ENCODE measurements around the gene CD300E.
"Not testable (repeated sequence)": the region's sequence is repeated elsewhere in the genome, so short reads cannot be mapped to it uniquely, and the experiment has no call there.

The CD300E gene

DNA sequence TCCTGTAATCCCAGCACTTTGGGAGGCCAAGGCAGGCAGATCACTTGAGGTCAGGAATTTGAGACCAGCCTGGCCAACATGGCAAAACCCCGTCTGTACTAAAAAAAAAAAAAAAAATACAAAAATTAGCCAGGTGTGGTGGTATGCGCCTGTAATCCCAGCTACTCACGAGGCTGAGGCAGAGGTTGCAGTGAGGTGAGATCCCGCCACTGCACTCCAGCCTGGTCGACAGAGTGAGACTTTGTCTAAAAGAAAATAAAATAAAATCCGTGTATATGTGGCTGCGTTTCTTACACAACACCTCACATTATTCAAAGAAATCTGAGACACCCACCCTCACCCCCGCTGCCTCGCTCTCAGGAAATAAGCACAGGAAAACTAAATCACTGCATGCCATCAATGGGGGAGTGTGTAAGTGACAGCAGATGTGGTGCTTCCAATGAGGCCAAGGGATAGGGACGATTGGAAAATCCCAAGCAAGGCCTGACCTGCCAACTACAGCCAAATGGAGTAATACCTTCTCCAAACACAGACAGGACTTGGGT is 13.1 kb upstream of the CD300E start:
- DNase-seq; intact Hi-C loops (cut with DNase I): not testable (repeated sequence)

DNA sequence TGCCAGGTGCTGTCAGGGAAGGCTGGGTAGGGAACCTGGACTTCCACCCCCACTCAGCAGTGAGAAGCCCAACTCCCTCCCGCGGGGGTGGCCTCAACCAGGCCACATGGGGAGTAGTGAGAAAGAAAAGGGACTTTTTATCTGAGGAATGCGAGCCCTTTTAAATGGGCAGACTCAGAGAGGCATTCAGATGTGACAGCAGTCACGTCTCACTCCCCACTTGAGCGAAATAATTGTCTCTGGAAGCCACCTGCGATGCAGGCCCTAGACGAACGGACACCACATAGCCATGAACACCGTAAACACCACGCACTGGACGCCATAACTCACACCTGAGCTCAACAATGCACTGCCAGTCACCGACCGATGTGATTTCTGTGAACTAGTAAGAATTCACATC is 11.9 kb upstream of the CD300E start:
- intact Hi-C loops (cut with DNase I), result no loop called here
- no peak for DNase-seq

GRCh38 chr17:74633326-74633725 is 9.8 kb upstream of the CD300E start:
- no peak for DNase-seq
- intact Hi-C loops (cut with DNase I), result no loop called here

DNA sequence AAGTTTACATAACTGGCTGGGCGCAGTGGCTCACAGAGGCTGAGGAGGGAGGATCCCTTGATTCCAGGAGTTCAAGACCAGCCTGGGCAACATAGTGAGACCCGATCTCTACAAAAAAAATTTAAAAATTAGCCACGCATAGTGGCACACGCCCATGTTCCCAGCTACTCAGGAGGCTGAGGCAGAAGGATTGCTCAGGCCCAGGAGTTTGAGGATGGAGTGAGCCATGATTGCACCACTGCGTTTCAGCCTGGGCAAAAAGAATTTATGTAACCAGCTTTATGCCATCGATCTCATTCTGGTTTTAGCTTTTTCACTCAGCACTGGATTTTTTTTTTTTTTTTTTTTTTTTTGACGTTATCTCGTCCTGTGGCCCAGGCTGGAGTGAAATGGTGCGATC is 9.1 kb upstream of the CD300E start:
- no peak for DNase-seq
- intact Hi-C loops (cut with DNase I), result no loop called here

- DNase-seq, result peak in 1 of 10 donors; percentile 61
- intact Hi-C loops (cut with DNase I), result no loop called here
These were observed 8.2 kb upstream of the CD300E start for GRCh38 chr17:74631468-74632450.

- intact Hi-C loops (cut with DNase I), result not testable (repeated sequence)
- peak in 1 of 10 donors; percentile 59 for DNase-seq
These were observed 6.7 kb upstream of the CD300E start for GRCh38 chr17:74630251-74630650.

GRCh38 chr17:74625661-74626060 is 2.1 kb upstream of the CD300E start:
- DNase-seq, result no peak
- intact Hi-C loops (cut with DNase I), result no loop called here

- intact Hi-C loops (cut with DNase I), result no loop called here
These were observed 593 bp upstream of the CD300E start for GRCh38 chr17:74624131-74624530.

GRCh38 chr17:74619077-74619673 is 4.4 kb downstream of the CD300E start:
- intact Hi-C loops (cut with DNase I), result no loop called here
- DNase-seq, result peak in 2 of 10 donors; percentile 17 to 81

More at GRCh38 chr17:74624131-74624530, 593 bp upstream of the CD300E start:
- DNase-seq, result no peak

- no peak for DNase-seq
- intact Hi-C loops (cut with DNase I), result no loop called here
These were observed 5.1 kb downstream of the CD300E start for GRCh38 chr17:74618451-74618850.

DNA sequence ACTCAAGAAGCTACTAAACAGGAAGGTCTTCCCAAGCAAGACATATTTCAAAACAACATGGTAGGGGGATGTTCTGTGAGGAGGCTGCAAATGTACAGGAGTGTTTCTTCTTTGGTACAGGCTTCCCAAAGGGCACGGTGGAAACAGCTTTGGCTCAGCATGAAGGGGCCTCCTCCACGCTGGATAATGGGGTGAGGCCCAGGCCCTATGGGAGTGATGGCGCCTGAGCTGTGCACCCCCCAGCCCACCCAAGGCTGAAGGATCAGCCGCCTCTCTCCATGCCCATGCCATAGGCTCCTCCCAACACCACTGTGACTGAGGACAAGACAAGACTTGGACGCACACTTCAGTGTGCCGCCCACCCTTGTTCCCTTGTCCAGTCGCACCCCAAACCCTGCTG is 6.8 kb downstream of the CD300E start:
- DNase-seq, result peak in 2 of 10 donors; percentile 55 to 58
- intact Hi-C loops (cut with DNase I), result no loop called here

- DNase-seq, result no peak
- intact Hi-C loops (cut with DNase I), result no loop called here
These were observed 11.5 kb downstream of the CD300E start for GRCh38 chr17:74612046-74612445.

DNA sequence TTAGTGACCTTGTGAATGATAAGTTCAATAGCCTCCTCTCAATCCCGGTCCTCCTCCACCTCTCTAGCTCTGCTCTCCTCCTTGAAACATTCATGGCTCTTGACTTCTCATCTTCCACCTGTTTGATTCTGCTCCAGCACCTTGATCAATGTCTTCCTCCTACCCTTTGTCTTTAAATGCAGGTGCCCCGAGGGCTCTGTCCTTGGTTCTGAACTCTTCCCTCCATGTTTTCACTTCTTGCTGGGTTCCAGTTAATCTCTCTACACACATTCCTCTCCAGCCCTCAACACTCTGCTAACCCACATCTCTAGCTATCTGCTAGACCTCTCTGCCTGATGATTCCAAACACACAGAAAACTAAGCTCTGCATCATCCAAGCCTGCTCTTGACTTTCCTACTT is 13.4 kb downstream of the CD300E start:
- DNase-seq, result no peak
- intact Hi-C loops (cut with DNase I), result no loop called here

DNA sequence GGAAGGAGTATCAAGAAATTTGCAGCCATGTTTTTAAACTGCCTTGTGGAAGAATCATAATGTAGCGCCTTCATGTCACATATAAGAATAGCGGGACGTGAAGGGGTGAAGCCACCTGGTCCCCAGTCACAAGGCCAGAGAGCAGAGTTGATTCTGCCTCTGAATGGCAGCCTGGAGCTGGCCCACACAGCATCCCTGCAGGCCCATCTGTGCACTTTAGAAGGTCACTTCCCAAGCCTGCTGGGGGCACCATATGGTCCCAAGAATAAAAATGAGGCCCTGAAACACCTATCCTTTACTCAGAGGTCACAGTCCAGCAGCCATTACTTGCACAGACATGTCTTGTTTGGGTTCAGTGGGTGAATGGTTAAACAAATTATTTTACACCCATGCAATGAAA is 15.0 kb downstream of the CD300E start:
- intact Hi-C loops (cut with DNase I), result no loop called here
- no peak for DNase-seq

DNA sequence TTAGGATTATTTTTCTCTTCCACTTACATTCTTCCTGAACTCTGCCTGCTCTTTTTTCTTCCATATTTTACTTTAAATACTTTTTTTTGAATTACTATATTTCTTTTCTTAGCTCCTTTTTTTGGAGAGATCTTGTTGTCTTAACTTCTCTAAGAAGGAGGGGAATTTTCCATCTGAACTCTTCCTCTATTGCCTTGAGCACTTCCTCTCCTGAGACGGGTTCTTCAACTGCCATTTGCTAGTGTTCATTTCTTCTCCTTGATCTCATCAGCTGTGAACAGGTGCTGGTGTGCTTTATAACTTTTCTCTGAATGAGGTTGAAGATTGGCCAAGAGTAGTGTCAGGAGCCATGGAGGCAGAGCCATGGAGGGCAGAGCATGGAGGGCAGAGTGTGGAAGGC is 16.3 kb downstream of the CD300E start:
- DNase-seq, result no peak
- intact Hi-C loops (cut with DNase I), result no loop called here

GRCh38 chr17:74606050-74606449 is 17.5 kb downstream of the CD300E start:
- DNase-seq, result peak in 1 of 10 donors; percentile 80
- intact Hi-C loops (cut with DNase I), result no loop called here

DNA sequence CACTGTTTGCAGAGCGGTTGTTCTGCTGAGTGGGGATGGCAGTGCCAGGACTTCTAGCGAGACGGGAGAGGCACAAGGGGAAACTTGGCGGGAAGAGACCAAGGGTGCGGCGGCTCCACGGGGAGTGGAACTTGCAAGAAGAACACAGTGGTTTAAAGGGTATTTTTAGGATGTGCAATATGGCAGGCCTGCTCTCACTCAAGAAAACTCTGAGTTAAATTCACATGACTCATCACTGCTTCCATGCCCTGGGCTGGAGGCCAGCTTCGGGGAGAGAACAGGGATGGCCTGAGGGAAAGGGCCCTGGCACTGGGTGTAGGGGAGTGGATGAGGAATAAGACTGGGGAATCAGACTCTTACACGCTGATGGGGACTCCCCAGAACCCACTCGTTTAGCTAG is 18.2 kb downstream of the CD300E start:
- intact Hi-C loops (cut with DNase I), result no loop called here
- DNase-seq, result peak in 9 of 10 donors; percentile 21 to 94 (median 58)

- intact Hi-C loops (cut with DNase I), result no loop called here
These were observed 18.8 kb downstream of the CD300E start for GRCh38 chr17:74604761-74605160.

DNA sequence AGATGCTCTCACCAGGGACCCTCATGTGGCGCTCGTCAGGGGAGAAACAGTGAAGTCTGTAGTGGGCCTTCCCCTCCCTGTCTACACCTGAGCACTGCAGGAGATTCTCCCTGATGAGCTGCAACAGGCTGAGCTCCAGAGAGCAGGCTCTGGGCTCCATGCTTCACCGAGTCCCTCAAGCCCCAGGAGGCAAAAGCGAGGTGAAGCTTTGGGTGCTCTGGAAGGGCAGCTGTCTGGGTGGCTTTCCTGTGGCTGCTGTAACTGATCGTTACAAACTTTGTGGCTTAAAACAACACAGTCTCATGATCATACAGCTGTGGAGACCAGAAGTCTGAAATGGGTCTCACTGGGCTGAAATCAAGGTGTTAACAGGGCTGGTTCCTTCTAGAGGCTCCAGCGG is 19.3 kb downstream of the CD300E start:
- DNase-seq, result no peak
- intact Hi-C loops (cut with DNase I), result no loop called here

More at GRCh38 chr17:74604761-74605160, 18.8 kb downstream of the CD300E start:
- DNase-seq, result peak in 1 of 10 donors; percentile 51

DNA sequence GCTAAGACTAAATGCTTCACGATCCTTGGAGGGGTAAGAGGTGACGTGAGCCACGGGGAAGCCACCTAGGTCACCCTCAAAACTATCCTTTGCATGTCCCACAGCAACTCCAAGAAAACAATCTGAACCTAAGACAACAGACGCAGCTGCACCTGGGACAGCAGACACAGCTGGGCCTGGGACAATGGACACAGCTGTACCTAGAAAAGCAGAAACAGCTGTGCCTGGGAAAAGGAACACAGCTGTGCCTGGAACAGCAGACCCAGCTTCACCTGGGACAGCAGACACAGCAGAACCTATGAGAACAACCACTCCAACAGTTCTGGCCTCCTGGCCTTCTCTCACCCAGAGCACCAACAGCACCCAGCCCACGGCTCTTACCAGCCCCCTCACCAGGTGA is 19.8 kb downstream of the CD300E start:
- intact Hi-C loops (cut with DNase I), result no loop called here

DNA sequence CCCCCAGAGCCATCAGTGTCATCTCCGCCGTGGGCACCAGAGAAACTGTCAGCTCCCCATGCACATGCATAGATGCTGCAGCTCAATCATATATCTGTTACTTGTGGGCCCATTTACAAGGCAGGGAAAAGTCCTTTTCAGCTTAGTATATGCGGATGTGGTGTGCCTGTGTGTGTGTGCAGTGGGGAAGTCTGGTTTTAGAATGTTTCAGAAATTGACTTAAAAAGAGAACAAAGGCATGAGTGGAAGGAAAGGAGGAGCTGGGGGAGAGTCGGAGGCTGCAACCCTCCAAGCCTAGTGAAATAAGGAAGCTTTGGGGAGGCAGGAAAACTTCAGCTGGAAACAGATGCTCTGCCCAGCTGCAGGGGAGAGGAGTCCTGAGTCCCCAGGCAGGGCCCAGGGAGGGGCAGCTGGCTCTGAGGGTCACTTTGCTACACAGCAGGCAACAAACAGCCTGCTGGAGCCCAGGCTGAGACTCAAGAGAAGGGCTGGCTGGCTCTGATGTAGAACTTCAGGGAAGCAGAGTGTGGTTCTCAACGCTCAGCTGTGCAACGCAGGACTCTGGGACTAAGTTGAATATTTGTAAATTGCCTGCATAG is 20.4 kb downstream of the CD300E start:
- DNase-seq, result peak in 1 of 10 donors; percentile 46
- intact Hi-C loops (cut with DNase I), result no loop called here

More for the DNA sequence above, 19.8 kb downstream of the CD300E start:
- peak in 1 of 10 donors; percentile 10 for DNase-seq

Measured in posterior cingulate gyrus (tissue), 11 donors.